BJ (cell line): Measurements from ENCODE around the gene STIMATE. TPM values are rescaled to one million over a fixed set of nuclear protein-coding genes. Genes with fewer than 3 reads are reported as not detected.

Experiments
- CTCF ChIA-PET: fragments of 350-600 bp; formaldehyde crosslinking; extraction: SDS; loops from one replicate; lab custom pipeline; 2021; ENCODE audit warnings: antibody characterized with exemption, inconsistent platforms; lab: Yijun Ruan, JAX
- POLR2A ChIA-PET: fragments of 300-600 bp; sonication (Branson Sonifier 250); formaldehyde crosslinking; extraction: SDS; loops from one replicate; lab custom pipeline; 2021; ENCODE audit warnings: antibody characterized with exemption; lab: Charles Lee
- DNase-seq: peaks from one replicate; pipeline ENCODE4 v3.0.0-alpha.2; 2011; ENCODE audit warnings: low read depth
- H3K27me3 ChIP-seq: 2 replicates; pipeline ENCODE4 v1.6.0; 2011; ENCODE audit warnings: low read length; ENCODE audit not compliant: control insufficient read depth, insufficient read depth
- H3K36me3 ChIP-seq: 2 replicates; pipeline ENCODE4 v1.5.1; 2011; ENCODE audit warnings: low read length; ENCODE audit not compliant: control insufficient read depth, insufficient read depth
- H3K4me3 ChIP-seq: 2 replicates; pipeline ENCODE4 v1.5.1; 2011; ENCODE audit warnings: low read depth, mild to moderate bottlenecking, control low read depth, low read length
- CTCF ChIP-seq: IDR thresholded peaks from 2 replicates; pipeline ENCODE4 v1.5.1; 2011; ENCODE audit warnings: low read depth, mild to moderate bottlenecking, control low read depth, inconsistent platforms, low read length, moderate library complexity; ENCODE audit not compliant: insufficient read depth
- polyA plus RNA-seq: library from polyadenylated mRNA; depleted of rRNA; stranded (reverse); fragments of >200 nt; gene quantifications from 2 replicates; pipeline ENCODE4 v1.2.3, GENCODE V29; 2011; rRNA removed
- small RNA-seq: library from RNA; depleted of rRNA; stranded (forward); fragments of <200 nt; gene quantifications from one replicate; pipeline ENCODE3, GENCODE V24; 2012; ENCODE audit warnings: low replicate concordance, low read depth; ENCODE audit not compliant: insufficient read length

Gene STIMATE
- polyA plus RNA-seq, 1 experiment = 13.5 TPM

- no peak for DNase-seq
- ChIA-PET CTCF (no interaction called here), POLR2A (no interaction called here)
- TF ChIP-seq CTCF = no peak
- Histone ChIP-seq H3K27me3 (peaks cover 5% of the 10 kb centered on the region), H3K4me3 (no peak overlapping the region), H3K36me3 (no peaks in the 10 kb centered on the region)
Measured at GRCh38 chr3:52788890-52789745, 108.2 kb downstream of the STIMATE start.

DNA sequence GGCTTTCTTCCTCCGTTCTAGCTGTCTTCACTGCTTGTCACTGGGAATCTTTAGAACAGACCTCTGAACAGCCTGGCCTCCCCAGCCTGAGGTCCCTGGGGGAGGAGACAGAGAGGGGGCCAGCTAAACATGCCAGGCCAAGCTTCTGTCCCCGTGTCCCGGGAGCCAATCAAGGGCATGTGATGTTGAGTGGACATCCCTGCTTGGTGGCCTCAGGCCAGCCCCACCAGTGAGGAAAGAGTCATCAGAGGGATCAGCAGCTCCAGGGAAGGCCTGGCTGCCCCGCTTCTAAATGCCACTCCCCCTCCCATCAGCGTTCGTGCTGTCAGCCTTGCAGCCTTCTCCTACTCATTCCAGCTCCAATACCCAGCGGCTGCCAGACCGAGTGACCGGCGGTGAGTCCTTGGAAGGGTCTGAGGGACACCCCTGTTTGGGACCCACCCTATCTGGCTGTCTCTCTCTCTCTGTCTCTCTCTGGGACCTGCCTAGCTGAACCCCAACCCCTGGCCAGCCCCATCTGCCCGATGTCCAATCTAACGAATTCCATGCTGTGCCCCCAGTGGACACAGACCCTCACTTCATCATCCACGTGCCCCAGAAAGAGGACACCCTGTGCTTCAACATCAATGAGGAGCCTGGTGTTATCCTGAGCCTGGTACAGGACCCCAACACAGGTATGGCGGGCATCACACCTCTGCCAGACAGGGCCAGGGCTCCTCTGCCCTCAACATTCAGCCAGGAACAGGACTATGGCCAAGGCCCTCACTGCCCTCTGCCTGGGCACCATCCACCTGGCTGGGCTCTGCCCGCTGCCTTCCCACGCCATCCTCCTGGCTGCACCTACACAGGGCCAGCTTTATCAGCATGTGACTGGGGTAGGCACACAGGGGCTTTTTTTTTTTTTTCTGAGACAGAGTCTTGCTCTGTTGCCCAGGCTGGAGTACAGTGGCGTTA, 109.4 kb downstream of the STIMATE start:
- Histone ChIP-seq H3K27me3 (peaks cover 5% of the 10 kb centered on the region), H3K36me3 (no peaks in the 10 kb centered on the region), H3K4me3 (no peak overlapping the region)
- ChIA-PET POLR2A (no interaction called here), CTCF (interaction anchor here (0.9 to 1.4 kb wide), 3 partner anchors 11 to 35 kb away, joined by 3 to 4 read pairs (median 3); no protein-coding TSS in a partner anchor)
- no peak for DNase-seq
- TF ChIP-seq CTCF = no peak

DNA sequence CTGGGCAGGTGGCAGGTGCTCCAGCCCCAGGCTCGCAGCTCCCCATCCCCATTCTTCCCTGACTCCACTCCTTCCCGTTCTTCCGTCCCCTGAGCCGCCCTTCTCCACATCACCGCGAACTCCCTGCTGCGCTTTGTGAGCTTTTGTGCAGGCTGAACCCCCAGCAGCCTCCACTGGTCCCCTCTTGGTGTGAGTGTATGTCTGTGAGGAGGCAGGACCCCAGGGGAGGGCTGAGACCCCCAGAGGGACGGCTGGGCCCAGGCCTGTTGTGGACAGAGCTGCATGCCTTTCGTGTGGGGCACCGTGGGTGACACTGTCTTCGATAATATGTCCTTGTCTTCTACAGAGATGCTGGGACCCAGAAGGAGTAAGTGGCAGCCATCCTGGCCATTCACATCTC, 110.1 kb downstream of the STIMATE start:
- POLR2A ChIA-PET = no interaction called here
- H3K4me3 ChIP-seq = no peak overlapping the region
- H3K27me3 ChIP-seq = peaks cover 10% of the 10 kb centered on the region
- no peaks in the 10 kb centered on the region for H3K36me3 ChIP-seq
- TF ChIP-seq CTCF = no peak
- no peak for DNase-seq
- CTCF ChIA-PET = interaction anchor here (0.9 to 1.4 kb wide), 3 partner anchors 12 to 36 kb away, joined by 3 to 4 read pairs (median 3); no protein-coding TSS in a partner anchor

Small RNAs within 50 kb of the gene (small RNA-seq; reads per million reads assigned to genes)
- not detected for gene MIR8064
- not detected for gene MUSTN1

Other genes starting within 250 kb of the STIMATE start
- gene PBRM1, start 211.6 kb downstream of the STIMATE start, polyA plus RNA-seq = 16.5 and 23.8 TPM in 2 replicates
- 30.6 and 52.7 TPM in 2 replicates for gene GNL3, start 211.5 kb downstream of the STIMATE start, polyA plus RNA-seq
- gene GLT8D1, start 191.8 kb downstream of the STIMATE start, polyA plus RNA-seq = 75.9 and 98.3 TPM in 2 replicates
- 79.6 and 137 TPM in 2 replicates for gene SPCS1, start 191.4 kb downstream of the STIMATE start, polyA plus RNA-seq
- gene NEK4, start 126.6 kb downstream of the STIMATE start, polyA plus RNA-seq = 10.0 and 14.5 TPM in 2 replicates
- not detected in 2 replicates for gene ITIH1, start 119.9 kb downstream of the STIMATE start, polyA plus RNA-seq
- gene ITIH3, start 102.8 kb downstream of the STIMATE start, polyA plus RNA-seq = 1.3 and 1.7 TPM in 2 replicates
- gene ITIH4, start 66.9 kb downstream of the STIMATE start, polyA plus RNA-seq = 0.49 and 1.4 TPM in 2 replicates
- gene MUSTN1, start 62.5 kb downstream of the STIMATE start, polyA plus RNA-seq = not detected in 2 replicates
- 2.1 and 2.6 TPM in 2 replicates for gene SFMBT1, start 148.5 kb upstream of the STIMATE start, polyA plus RNA-seq
- 27.9 and 33.5 TPM in 2 replicates for gene RFT1, start 232.9 kb upstream of the STIMATE start, polyA plus RNA-seq